GM19099 (cell line): ENCODE measurements around the gene ROBO1.

ENCODE experiments used
- POLR2A ChIP-seq: IDR thresholded peaks from 3 replicates; pipeline ENCODE4 v1.6.1; 2011; ENCODE audit warnings: low read depth; ENCODE audit not compliant: insufficient read length; ENCODE audit errors: extremely low read depth

ROBO1 gene

GRCh38 chr3:79178471-79179180, 589.2 kb downstream of the ROBO1 start:
- TF ChIP-seq POLR2A = no peak

- no peak for TF ChIP-seq POLR2A
Measured at GRCh38 chr3:79175870-79176269, 591.9 kb downstream of the ROBO1 start.

- no peak for TF ChIP-seq POLR2A
Measured at GRCh38 chr3:79172241-79172640, 595.6 kb downstream of the ROBO1 start.

- TF ChIP-seq POLR2A = no peak
Measured at GRCh38 chr3:79170021-79170420, 597.8 kb downstream of the ROBO1 start.

- TF ChIP-seq POLR2A = no peak
Measured at GRCh38 chr3:79167651-79168416, 600.0 kb downstream of the ROBO1 start.

- TF ChIP-seq POLR2A = no peak
Measured at GRCh38 chr3:79162653-79163052, 605.1 kb downstream of the ROBO1 start.

GRCh38 chr3:79161941-79162340, 605.9 kb downstream of the ROBO1 start:
- no peak for TF ChIP-seq POLR2A

GRCh38 chr3:79160421-79160820, 607.4 kb downstream of the ROBO1 start:
- TF ChIP-seq POLR2A = no peak

GRCh38 chr3:79159736-79160135, 608.1 kb downstream of the ROBO1 start:
- TF ChIP-seq POLR2A = no peak

GRCh38 chr3:79157191-79157590, 610.6 kb downstream of the ROBO1 start:
- no peak for TF ChIP-seq POLR2A

GRCh38 chr3:79154865-79155264, 612.9 kb downstream of the ROBO1 start:
- no peak for TF ChIP-seq POLR2A

- TF ChIP-seq POLR2A = no peak
Measured at GRCh38 chr3:79148786-79149185, 619.0 kb downstream of the ROBO1 start.

GRCh38 chr3:79146024-79146423, 621.8 kb downstream of the ROBO1 start:
- no peak for TF ChIP-seq POLR2A

- no peak for TF ChIP-seq POLR2A
Measured at GRCh38 chr3:79140708-79141107, 627.1 kb downstream of the ROBO1 start.

- TF ChIP-seq POLR2A = no peak
Measured at GRCh38 chr3:79139395-79140068, 628.3 kb downstream of the ROBO1 start.
